ENCODE results near the gene RETN.
A peak's percentile ranks its signal among the peaks of the same experiment; 100 is the strongest.
"Not testable (repeated sequence)": the region's sequence is repeated elsewhere in the genome, so short reads cannot be mapped to it uniquely, and the experiment has no call there.

The RETN gene

DNA sequence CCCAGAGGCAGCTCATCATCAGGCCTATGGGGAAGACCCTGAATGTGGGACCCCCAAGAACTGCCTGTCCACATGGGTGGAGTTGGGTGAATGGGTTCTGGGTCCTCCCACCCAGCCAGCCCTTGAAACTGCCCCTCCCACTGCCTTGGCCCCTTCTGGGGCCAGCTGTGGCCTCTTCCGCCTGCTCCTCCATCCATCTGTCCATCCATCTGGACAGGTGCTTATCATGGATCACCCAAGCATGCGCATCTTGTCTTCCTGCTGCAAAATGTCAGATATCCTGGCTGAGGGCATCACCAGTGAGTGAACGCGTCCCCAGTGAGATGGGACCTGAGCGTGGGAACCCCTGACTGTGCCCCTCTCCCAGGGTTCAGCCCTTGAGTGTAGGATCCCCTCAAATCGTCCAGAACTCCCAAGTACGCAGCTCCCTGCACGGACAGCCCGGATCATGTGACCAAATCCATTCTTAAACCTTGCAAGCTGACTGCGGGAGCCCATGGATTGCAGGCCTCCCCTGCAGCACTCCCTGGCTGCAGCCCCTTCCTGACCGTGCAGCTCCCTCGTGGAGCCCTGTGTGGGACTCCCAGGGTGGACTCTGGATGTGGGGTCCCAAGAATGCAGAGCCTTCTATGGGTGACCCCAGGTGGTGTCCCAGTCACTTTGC, 29.9 kb upstream of the RETN start:
- DNase-seq = no peak

DNA sequence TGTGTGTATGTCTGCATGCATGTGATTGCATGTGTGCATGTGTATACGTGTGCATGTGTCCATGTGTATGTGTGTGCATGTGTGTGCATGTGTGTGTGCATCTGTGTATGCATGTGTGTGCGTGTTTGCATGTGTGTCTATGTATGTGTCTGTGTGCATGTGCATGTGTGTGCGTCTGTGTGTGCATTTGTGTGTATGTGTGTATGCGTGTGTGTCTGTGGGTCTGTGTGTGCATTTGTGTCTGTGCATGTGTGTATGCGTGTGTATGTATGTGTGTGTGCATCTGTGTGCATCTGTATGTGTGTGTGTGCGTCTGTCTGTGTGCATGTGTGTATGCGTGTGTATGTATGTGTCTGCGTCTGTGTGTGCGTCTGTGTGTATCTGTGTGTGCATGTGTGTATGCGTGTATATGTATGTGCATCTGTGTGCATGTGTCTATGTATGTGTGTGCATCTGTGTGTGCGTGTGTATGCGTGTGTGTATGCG, 28.9 kb upstream of the RETN start:
- no peak for DNase-seq

DNA sequence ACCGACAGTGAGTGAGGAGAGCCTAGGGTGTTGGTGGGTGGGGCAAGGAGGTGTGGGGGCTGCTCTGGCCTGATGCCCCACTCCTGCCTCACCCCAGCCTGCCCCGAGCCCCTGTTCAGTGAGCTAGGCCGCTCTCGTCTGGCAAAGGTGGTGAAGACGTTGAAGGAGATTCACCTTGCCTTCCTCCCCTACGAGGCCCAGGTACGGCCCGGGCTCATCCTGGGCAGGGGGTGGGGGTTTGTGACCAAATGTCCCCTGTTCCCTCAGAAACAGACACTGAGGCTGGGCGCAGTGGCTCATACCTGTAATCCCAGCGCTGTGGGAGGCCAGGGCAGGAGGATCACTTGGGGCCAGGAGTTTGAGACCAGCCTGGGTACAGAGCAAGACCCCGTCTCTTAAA, 28.0 kb upstream of the RETN start:
- no peak for DNase-seq

DNA sequence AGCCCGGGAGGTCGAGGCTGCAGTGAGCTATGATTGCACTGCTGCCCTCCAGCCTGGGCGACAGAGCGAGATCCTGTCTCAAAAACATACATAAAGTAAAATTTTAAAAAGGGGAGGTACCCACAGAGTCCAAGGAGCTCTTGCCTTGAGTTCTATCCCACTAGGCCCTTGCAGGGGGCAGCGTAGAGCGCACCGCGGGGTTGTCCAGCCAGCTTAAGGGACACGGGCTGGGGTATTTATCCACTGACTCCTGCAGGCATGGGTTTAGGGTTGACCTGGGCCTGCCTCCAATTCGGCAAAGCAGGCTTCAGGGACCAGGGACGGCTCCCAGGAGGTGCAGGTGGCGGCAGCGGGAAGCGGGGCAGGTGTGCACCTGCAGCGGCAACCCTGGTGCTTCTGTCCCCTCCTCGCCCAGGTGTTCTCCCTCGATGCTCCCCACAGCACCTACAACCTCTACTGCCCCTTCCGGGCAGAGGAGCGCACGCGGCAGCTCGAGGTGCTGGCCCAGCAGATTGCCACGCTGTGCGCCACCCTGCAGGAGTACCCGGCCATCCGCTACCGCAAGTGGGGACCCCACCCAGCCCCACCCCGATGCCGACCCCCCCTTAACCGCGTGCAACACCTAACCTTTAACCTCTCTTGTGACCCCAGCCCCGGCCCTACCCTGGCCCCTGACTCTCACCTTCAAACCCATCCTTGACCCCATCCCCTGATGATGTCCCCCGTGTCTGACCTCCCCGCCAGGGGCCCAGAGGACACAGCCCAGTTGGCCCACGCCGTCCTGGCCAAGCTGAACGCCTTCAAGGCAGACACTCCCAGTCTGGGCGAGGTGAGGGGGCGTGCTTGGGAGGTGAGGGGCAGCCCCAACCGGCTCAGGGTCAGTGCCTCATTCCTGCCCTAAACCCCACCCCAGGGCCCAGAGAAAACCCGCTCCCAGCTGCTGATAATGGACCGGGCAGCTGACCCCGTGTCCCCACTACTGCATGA, 27.3 kb upstream of the RETN start:
- no peak for DNase-seq

DNA sequence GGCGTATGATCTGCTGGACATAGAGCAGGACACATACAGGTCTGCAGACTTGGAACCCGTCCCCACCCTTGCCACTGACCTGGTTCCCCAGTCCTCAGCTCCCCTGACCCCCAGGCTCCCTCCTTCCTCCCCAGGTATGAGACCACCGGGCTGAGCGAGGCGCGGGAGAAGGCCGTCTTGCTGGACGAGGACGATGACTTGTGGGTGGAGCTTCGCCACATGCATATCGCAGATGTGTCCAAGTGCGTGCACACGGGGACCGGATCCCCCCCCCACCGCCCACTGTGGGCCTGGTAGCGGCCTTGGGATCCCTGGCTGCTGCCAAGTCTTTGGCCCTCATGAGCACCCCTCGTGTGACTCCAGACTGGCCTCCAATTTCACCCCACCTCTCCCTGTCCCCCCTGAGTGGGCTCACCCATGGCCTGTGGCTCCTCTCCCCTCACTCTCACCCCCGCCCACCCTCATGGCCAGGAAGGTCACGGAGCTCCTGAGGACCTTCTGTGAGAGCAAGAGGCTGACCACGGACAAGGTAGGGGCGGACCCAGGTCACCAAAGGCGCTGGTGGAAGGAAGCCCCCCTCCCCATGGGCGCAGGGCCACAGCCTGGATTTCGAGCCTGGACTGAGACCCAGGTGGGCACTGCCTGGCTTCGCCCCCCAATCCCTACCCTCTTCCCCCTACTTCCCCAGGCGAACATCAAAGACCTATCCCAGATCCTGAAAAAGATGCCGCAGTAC, 26.4 kb upstream of the RETN start:
- no peak for DNase-seq

DNA sequence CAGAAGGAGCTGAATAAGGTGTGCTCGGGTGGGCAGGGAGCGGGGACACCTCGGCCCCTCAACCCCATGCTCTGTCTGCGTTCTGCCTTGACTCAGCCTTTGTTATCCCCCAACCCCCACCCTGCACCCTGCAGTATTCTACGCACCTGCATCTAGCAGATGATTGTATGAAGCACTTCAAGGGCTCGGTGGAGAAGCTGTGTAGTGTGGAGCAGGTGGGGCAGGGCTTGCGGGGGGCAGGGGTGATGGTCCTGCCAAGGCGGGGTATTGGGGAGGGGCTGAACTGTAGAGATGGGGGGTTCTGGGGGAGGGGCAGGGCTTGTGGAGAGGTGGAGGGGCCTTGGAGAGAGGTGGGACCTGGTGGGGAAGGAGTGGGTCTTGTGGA, 25.8 kb upstream of the RETN start:
- DNase-seq = no peak

DNA sequence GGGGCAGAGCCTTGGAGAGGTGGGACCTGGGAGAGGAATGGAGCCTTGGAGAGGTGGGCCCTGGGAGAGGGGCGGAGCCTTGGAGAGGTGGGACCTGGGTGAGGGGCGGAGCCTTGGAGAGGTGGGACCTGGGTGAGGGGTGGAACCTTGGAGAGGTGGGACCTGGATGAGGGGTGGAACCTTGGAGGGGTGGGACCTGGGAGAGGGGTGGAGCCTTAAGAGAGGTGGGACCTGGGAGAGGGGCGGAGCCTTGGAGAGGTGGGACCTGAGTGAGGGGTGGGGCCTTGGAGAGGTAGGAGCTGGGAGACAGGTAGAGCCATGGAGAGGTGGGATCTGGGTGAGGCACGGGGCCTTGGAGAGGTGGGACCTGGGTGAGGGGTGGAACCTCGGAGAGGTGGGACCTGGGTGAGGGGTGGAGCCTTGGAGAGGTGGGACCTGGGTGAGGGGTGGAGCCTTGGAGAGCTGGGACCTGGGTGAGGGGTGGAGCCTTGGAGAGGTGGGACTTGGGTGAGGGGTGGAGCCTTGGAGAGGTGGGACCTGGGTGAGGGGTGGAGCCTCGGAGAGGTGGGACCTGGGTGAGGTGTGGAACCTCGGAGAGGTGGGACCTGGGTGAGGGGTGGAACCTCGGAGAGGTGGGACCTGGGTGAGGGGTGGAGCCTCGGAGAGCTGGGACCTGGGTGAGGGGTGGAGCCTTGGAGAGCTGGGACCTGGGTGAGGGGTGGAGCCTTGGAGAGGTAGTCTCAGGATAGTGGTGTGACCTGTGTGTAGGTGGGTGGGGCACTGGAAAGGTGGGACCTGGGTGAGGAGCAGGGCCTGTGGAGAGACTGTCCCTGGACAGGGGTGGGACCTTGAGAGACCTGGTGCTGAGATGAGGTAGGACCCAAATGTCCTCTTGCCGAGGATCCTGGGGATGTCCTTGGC, 25.0 kb upstream of the RETN start:
- not testable (repeated sequence) for DNase-seq

DNA sequence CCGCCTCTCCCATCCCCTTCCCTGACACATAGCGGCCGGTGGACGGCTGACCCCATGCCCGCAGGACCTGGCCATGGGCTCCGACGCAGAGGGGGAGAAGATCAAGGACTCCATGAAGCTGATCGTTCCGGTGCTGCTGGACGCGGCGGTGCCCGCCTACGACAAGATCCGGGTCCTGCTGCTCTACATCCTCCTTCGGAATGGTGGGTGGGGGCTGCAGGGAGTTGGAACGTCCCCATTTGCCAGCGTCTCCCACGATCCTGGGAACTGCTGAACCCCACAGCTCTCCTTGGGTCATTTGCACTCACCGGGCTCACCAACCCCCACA, 24.3 kb upstream of the RETN start:
- DNase-seq = no peak

DNA sequence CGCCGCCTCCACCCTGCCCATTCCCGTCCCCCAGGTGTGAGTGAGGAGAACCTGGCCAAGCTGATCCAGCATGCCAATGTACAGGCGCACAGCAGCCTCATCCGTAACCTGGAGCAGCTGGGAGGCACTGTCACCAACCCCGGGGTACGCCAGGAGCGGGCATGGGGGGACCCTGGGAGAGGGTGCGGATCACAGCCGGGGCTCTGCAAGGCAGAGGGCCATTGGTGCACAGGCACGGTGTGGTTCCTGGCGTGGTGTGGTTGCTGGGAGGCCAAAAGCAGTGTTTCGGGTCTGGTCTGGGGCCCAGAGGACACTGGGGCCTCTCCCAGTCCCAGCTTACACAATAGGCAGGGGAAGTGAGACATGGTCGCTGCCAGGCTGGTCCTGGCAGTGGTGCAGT, 23.7 kb upstream of the RETN start:
- no peak for DNase-seq

DNA sequence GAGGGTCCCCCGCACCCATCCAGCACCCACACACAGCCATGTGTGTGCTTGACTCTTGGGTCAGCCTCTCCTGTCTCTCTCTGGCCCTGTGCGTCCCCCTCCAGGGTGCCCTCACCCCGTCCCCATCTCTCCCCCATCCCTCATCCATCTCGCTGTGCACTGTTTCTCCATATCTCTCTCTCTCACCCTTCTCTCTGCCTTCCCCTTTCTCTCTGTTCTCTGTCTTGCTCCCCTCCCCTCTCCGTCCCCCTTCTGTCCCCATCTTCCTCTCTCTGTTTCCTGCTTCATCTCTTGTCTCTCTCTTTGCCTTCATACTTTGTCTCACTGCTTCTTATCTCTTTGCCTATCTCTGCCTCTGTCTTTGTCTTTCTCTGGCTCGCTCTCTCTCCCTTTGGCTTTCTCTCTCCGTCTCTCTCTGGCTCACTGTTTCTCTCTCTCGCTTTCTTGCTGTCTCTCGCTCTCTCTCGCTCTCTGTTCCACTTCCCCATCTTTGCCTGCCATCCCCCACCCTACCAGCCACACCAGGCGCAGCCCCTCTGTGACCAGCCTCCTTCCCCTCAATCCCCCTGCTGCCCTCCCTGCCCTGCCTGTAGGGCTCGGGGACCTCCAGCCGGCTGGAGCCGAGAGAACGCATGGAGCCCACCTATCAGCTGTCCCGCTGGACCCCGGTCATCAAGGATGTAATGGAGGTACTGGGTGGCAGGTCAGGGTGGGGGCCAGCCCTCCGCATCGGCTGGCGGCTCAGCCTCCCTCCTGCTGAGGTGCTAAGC, 23.0 kb upstream of the RETN start:
- DNase-seq = no peak

DNA sequence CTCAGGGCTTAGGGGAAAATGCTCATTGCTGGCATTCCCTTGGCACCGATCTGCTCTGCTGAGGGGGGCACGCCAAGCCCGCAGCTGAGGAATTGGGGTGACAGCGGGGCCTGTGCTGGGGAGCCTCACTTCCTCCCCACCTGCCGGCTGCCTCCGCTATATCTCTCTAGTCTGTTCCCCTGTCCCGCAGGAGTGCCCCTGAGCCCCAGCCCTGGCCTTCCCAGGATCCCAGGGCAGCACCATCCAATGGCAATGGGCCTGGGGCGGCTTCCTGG, 22.5 kb upstream of the RETN start:
- DNase-seq = no peak

DNA sequence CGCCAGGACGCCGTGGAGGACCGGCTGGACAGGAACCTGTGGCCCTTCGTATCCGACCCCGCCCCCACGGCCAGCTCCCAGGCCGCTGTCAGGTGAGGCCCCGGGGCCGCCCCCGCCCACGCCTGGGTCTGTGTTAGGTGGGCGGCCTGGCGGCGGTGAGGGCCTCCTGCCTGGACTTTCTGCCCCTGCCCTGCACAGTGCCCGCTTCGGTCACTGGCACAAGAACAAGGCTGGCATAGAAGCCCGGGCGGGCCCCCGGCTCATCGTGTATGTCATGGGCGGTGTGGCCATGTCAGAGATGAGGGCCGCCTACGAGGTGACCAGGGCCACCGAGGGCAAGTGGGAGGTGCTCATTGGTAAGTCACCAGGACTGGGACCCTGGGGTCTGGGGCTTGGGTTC, 21.7 kb upstream of the RETN start:
- DNase-seq = no peak

DNA sequence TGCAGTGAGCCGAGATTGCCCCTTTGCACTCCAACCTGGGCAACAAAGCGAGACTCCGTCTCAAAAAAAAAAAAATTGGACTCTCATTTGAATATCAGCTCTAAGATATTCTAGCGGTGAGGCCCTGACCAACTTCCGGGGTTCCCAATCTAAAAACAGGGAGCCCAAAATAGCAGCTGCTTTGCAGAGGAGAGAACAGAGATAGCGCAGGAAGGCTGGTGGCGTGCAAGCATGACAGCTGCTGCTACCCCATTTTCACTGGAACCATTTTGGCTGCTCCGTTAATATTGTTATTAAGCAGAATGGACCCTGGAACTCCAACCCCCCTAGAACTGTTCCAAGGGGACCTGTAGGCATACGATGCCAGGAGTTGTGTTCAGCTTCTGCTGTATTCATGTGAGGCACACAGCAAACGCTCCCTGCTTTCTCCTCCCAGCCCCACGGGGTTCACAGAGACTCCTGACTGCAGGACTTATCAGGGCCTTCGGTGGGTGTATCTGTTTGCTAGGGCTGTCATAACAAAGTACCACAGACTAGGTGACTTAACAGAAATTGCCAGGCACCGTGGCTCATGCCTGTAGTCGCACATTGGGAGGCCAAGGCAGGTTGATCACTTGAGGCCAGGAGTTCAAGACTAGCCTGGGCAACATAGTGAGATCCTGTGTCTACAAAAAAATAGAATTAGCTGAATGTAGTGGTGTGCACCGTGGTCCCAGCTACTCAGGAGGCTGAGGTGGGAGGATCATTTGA, 20.4 kb upstream of the RETN start:
- no peak for DNase-seq

DNA sequence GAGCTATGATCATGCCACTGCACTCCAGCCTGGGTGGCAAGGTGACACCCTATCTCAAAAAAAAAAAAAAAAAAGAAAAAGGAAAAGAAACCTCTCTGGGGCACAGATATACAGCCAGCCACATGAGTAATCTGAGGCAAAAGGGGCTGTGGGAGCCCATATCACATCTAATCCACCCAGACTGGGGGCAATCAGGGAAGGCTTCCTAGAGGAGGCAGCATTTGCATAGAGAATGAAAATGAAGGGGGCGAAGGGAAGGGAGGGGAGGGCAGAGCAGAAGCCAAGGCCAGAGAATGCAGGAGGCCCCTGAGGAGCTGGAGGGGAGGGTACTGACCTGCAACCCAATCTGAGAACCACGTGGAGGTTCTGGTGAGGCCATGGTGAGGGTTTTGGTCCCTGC, 18.7 kb upstream of the RETN start:
- no peak for DNase-seq

DNA sequence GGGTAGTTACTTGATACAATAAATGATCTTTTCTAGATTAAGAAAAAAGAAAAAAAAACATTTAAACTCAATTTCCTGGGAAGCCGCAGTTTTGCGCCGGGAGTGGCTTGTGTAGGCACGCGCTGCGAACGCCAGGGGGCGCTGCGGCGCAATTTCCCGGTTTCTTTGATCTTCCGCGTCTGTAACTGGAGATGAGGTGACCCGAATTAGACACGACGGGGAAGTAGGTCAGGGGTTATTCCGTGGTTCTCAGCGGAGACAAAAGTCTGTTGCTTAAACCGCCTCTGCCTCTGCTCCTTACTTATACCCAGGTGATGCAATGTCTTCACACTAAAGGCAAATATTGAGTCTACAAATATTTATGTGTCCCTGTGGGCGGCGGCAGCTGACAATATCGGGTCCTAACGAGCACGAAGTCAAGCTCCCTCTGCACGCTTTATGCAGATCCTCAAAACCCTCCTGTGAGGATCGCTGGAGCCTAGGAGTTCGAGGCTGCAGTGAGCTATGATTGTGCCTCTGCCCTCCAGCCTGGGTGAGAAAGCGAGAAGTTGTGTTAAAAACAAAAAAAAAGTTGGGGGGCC, 16.7 kb upstream of the RETN start:
- peak; percentile 61 for DNase-seq

DNA sequence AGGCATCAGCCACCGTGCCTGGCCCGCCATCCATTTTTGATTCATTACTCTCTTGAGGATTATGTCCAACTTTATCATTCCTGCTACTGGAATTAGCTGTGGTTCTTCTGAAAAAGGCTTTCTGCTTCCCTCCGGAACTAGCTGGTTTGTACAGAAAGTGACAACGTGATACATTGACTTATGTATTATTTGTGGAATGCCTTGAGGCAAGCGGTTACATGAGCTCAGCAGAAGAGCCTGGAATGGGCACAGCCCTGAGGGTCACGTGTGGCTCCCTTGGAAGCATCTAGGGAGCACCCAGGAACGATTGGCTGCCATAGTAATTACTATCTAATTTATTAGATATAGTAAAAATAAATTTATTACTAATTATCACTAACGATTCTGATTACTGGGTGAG, 14.4 kb upstream of the RETN start:
- no peak for DNase-seq

DNA sequence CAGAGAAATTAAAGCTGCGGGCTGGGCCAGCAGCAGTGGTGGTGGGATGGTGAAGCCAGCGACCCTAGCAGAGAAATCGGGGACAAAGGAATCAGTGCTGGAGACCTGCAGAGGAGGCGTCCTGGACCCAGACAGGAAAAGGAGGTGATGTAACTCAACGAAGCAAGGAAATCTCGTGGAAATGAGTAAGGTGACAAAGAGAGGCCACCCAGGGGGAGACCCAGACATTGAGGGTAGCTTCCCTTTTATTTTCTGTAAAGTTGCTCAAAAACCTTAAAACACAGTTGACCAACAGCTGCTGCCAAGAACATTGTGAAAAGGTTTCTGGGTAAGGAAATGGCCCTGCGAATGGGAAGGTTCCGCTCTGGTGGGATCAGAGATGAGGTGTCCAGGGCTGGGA, 13.3 kb upstream of the RETN start:
- DNase-seq = no peak

DNA sequence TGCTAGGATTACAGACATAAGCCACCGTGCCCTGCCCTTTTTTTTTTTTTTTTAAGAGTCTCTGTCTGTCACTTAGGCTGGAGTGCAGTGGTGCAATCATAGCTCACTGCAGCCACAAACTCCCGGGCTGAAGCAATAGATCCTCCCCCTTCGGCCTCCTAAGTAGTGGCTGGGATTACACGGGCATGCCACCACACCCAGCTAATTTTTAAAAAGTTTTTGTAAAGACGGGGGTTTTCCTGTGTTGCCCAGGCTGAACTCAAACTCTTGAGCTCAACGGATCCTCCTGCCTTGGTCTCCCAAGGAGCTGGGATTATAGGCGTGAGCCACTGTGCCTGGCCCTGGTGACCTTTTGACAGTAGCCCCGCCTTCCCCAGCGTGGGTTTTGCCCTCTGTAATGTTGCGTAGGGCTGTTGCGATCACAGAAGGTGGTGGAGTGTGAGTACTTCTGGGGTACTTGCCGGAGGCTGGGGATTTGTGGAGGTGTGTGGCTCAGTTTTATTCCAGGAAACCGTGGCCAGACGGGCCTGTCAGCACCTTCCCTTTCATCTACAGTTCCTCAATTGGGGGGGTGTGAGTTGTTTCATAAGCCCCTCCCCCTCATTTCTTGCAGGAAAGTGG, 11.6 kb upstream of the RETN start:
- DNase-seq = no peak

DNA sequence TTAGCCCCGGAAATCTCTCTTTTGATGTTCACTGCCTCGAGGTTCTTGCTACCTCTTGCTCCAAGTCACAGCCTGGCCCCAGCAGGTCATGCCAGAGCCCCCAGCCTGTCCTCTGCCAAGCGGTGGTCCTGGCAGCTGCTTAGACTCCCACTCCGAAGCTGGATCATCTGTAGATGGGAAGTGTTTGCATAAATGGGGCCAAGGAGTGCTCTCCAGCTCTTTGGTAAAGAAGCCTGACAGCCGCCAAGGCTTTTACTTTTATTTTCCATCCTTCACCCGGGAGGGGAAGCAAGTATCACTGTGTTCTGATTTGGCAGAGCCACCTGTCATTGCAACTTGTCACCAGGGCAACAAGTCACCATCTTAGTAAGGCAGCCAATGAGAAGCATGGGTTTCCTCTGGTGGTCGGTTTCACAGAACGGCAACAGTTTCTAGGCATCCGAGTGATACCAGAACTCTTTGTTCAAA, 10.6 kb upstream of the RETN start:
- no peak for DNase-seq

All from fibroblast of skin of right biceps (primary cell).